Central memory CD8-positive, alpha-beta T cell (primary cell): ENCODE data around the gene KIAA1671.

ENCODE experiments used
- ATAC-seq: fragments of 150-1000 bp; cut with Tn5 transposase; replicated peaks from 2 replicates; pipeline ENCODE4 v1.10.0; 2022; ENCODE audit warnings: mild to moderate bottlenecking, moderate FRiP score, moderate number of reproducible peaks; ENCODE audit not compliant: poor library complexity, severe bottlenecking; ENCODE audit errors: extremely low read depth
- DNase-seq, 2 donors: peaks; one replicate each; pipeline ENCODE4 v3.0.0; 2021; ENCODE audit warnings: low spot score in 2 of 2
- H3K27ac Mint-ChIP-seq: one replicate; pipeline ENCODE4 v1.8.0; 2022; ENCODE audit warnings: low read depth, mild to moderate bottlenecking, moderate library complexity, mixed read lengths
- H3K27me3 Mint-ChIP-seq: one replicate; pipeline ENCODE4 v1.8.0; 2022; ENCODE audit warnings: mixed read lengths
- H3K36me3 Mint-ChIP-seq: one replicate; pipeline ENCODE4 v1.8.0; 2022; ENCODE audit warnings: mild to moderate bottlenecking, moderate library complexity, mixed read lengths; ENCODE audit not compliant: insufficient read depth
- H3K4me1 Mint-ChIP-seq: one replicate; pipeline ENCODE4 v1.8.0; 2022; ENCODE audit warnings: mixed read lengths
- H3K4me3 Mint-ChIP-seq: one replicate; pipeline ENCODE4 v1.8.0; 2022; ENCODE audit warnings: mild to moderate bottlenecking, moderate library complexity, mixed read lengths
- H3K9me3 Mint-ChIP-seq: one replicate; pipeline ENCODE4 v1.8.0; 2022; ENCODE audit warnings: mixed read lengths

Gene KIAA1671

DNA sequence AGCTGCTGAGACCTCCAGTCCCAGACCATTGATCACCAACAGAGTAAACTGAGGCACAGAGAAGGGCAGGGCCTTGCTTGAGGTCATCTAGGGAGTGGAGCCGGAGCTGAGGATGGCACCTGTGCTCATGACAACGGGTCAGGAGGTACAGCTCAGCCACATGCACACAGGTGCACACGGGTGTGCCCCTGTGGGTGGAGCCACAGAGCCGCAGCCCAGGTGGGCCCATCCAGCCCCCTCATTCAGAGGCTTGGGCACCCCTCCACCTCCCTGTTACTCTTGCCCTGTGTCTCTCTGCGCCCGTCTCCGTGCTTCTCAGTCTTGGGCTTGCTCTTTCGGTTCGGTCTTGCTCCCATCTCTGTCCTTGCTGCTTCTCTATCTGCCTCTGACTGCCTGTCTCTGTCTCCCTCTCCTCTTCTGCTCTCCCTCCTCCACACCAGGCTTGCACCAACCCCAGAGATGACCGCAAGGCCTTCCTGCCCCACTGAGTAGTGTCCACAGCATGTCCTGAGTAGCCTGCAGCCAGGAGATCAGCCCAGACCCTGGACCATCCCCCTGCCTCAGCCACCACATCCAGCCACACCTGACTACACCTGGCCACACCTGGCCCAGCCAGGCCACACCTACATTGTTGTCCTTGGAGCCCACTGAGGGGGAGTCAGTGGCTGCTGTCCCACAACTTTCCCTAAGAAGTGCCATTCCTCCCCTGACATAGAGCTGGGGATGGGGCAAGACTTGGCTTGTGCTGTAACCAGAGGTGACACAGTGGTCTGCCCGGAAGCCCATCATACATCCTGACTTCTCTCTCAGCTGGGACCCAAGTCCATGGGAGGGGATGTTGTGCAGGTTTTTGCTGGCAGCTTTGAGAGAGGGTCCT, 207.8 kb downstream of the KIAA1671 start:
- Mint-ChIP-seq H3K4me3 (no peak overlapping the region), H3K9me3 (no peaks in the 10 kb centered on the region), H3K27ac (peak overlapping the region; percentile 64), H3K36me3 (peaks cover 10% of the 10 kb centered on the region), H3K27me3 (no peaks in the 10 kb centered on the region), H3K4me1 (peaks cover 32% of the 10 kb centered on the region)
- ATAC-seq, result no peak
- no peak for DNase-seq

DNA sequence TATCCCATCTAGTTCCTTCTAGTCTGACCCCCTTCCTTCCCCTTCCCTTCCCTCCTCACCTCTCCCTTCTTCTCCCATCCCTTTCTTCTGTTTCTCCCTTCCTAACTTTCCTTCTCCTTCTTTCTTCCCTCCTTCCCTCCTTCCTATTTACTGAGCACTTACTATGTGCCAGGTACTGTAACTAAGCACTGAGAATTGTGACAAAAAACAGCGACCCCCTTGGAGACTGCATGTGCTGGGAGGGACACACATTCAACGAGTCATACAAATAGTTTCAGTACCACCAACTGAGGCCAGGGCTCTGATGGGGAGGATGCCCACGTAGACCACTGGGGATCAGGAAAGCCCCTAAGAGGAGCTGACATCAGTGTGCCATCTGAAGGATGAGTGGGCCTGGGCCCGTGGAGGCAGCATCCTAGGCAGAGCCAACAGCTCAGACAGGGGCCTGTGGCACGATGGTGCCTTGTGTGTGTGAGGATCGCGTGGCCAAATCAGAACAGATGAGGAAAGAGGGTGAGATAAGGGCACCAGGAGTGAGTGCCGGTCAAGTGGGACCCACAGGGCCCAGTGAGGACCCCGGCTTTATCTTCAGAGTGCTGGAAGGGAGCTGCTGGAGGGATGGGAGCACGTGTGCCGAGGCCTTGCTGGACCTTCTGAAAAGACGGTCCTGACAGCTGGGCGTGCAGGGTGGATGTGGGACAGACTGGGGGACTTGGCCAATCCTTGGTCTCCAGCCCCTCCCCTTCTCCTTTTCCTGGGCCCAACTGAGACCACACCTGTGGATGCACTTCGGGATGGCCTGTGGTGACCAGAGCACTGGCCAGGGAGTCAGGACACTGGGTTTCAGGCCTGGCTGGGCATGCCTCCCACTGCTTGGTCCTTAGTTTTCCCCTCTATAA, 208.8 kb downstream of the KIAA1671 start:
- Mint-ChIP-seq H3K27ac (peak overlapping the region; percentile 64), H3K9me3 (no peaks in the 10 kb centered on the region), H3K27me3 (no peaks in the 10 kb centered on the region), H3K4me3 (no peak overlapping the region), H3K4me1 (peaks cover 37% of the 10 kb centered on the region), H3K36me3 (peaks cover 9% of the 10 kb centered on the region)
- DNase-seq (no peak), ATAC-seq (no peak)

DNA sequence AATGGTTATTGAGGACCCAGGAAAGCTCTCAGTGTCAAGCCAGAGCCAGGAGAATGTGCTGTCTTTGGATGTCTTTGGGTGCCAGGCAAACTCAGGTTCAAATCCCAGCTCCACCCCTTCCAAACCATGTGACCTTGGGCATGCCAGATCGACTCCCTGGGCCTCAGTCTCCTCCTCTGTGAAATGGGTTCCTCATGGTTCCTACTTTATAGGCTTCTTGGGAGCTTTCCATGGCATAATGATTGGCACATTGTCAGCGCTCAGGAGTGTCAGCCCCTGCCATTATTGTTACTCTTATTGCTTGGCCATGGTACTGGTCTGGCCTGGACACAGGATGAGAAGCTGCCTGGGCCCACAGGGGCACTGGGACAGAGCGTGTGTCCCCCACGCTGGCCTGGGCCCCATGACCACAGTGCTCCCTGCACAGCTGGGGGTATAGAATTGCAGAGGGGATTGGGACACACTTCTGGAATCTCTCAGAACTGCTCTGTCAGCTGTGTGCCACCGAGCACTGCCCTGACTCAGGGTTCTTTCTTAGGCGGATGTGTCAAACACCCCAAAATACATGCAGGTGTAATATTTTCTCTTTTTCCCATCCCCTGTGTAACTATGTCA, 209.5 kb downstream of the KIAA1671 start:
- ATAC-seq (no peak), DNase-seq (no peak)
- H3K36me3 Mint-ChIP-seq, result peaks cover 9% of the 10 kb centered on the region
- peaks cover 37% of the 10 kb centered on the region for H3K4me1 Mint-ChIP-seq
- H3K4me3 Mint-ChIP-seq, result no peak overlapping the region
- no peaks in the 10 kb centered on the region for H3K27me3 Mint-ChIP-seq
- H3K27ac Mint-ChIP-seq, result peak overlapping the region; percentile 35
- H3K9me3 Mint-ChIP-seq, result no peaks in the 10 kb centered on the region

DNA sequence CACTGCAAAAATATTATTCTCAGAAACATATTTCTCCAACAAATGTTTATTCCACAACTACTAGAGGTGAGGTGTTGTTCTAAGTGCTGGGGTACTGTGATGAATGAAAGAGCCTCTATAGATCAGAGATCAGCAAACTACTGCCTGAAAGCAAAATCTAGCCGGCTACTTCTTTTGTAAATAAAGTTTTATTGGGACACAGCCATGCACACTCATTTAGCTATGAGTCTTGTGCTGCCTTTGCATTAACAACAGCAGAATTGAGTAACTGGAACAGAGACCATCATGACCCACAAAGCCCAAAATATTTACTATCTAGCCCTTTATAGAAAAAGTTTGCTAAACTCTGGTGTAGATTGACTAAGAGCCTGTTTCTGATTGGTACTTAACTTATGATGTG, 210.0 kb downstream of the KIAA1671 start:
- H3K27ac Mint-ChIP-seq, result peak overlapping the region; percentile 35
- H3K27me3 Mint-ChIP-seq, result no peaks in the 10 kb centered on the region
- ATAC-seq (no peak), DNase-seq (no peak)
- no peaks in the 10 kb centered on the region for H3K9me3 Mint-ChIP-seq
- H3K4me3 Mint-ChIP-seq, result no peak overlapping the region
- H3K4me1 Mint-ChIP-seq, result peaks cover 37% of the 10 kb centered on the region
- peaks cover 8% of the 10 kb centered on the region for H3K36me3 Mint-ChIP-seq

DNA sequence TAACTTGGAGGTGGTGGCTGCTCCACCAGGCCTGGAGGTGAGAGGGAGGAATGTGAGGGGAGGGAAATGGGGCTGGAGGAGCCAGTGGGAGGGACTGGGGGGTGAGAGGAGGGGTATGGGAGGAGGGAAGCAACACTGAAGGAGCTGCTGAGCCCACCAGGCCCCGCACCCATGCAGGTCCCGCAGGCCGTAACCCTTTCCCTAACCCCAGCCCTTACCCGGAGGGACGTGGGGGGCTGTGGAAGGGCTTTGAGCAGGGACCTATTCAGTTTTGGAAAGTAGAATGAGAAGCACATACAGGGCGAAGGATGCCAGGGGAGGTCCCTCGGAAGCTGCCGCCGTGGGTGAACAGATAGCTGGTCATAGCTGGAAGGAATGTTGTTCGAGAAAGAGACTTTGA, 213.3 kb downstream of the KIAA1671 start:
- Mint-ChIP-seq H3K27me3 (no peaks in the 10 kb centered on the region), H3K4me3 (no peak overlapping the region), H3K27ac (peak overlapping the region; percentile 32), H3K9me3 (no peaks in the 10 kb centered on the region), H3K4me1 (peaks cover 24% of the 10 kb centered on the region), H3K36me3 (peaks cover 7% of the 10 kb centered on the region)
- DNase-seq, result no peak
- ATAC-seq, result no peak

DNA sequence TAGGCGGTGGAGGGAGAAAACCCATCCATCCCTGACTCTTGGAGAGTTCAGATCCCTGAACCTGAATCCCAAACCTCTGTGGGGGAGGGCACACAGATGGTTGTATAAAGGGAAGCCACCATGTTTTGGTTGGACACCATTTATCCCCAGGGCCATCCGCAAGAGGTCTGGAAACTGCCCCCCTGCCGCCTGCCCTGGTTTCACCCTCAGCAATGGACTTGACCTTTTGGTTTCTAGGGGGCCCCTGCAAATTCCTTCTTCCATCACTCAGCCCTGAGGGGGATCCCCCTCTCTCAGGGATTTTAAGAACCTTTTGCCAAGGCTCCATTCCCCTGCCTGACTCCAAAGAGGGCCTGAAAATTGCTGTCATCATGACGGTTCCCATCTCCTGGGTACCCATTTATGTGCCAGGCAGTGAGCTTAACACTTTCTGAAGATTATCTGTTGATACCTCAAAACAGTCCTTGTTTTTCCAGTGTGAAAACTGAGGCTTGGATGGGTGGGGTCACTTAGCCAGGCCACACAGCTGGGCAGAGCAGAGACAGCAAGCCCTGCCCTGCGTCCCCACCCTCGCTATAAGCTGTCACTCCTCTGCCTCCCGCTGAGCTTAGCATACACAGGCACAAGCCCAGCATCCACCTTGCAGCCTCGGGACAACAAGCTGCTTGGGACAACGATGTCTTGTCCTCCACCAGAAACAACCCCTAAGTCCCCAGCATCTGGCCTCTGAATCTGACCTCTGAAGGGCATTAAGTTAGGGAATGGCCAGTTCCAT, 213.9 kb downstream of the KIAA1671 start:
- DNase-seq (no peak), ATAC-seq (no peak)
- Mint-ChIP-seq H3K36me3 (peaks cover 7% of the 10 kb centered on the region), H3K4me1 (peaks cover 17% of the 10 kb centered on the region), H3K27me3 (no peaks in the 10 kb centered on the region), H3K9me3 (no peaks in the 10 kb centered on the region), H3K4me3 (no peak overlapping the region), H3K27ac (no peak overlapping the region)

DNA sequence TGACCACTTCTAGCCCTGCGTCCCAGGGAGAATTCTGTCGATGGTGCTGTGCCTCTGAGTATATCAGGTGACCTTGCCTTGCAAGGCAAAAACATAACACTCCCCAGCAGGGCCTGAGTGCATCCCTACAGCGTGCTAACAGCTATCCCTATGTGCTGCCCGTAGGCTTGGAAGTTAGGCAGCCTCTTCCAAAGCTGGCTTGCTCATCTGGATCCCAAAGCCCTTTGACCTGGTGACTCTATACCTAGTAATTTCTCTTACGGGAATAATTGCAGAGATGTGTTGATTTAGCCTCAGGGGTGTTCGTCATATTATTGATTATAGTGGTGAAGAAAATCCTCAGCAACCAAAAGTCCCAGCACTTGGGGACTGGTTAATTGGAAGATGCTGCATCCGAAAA, 214.6 kb downstream of the KIAA1671 start:
- H3K27ac Mint-ChIP-seq, result no peak overlapping the region
- H3K4me3 Mint-ChIP-seq, result no peak overlapping the region
- ATAC-seq, result no peak
- H3K27me3 Mint-ChIP-seq, result no peaks in the 10 kb centered on the region
- H3K36me3 Mint-ChIP-seq, result peaks cover 7% of the 10 kb centered on the region
- H3K9me3 Mint-ChIP-seq, result no peaks in the 10 kb centered on the region
- DNase-seq, result no peak
- peaks cover 16% of the 10 kb centered on the region for H3K4me1 Mint-ChIP-seq

DNA sequence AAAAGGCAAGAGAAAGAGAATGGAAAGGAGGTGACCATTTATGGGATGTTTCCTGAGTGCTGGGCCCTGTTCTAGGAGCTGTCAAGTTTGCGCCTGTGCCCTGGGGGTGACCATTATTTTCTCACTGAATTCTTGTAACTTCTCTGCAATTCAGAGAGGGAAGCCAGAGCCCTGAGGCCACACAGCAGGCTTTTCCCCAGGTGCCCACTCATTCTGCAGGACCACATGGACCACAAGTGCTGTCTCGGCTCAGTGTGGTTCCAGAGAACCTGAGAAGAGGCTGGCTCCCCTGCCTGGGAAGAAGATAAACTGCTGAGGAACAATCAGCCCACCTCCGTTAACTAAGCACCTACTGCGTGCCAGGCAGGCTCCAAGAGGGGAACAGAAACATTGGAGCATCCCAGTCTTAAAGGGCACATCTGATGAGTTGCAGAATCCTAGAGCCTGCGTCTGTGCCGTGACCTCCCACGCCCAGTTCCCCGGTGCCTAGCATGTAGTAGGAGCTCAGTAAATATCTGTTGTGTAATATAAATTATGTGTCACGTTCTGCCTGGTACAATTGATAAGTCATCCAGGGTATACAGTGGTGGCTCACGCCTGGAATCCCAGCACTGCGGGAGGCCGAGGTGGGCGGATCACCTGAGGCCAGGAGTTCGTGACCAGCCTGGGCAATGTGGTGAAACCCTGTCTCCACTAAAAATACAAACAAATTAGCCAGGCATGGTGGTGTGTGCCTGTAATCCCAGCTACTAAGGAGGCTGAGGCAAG, 215.5 kb downstream of the KIAA1671 start:
- ATAC-seq (no peak), DNase-seq (no peak)
- H3K9me3 Mint-ChIP-seq, result no peaks in the 10 kb centered on the region
- peaks cover 7% of the 10 kb centered on the region for H3K36me3 Mint-ChIP-seq
- no peak overlapping the region for H3K27ac Mint-ChIP-seq
- H3K4me1 Mint-ChIP-seq, result peaks cover 16% of the 10 kb centered on the region
- H3K4me3 Mint-ChIP-seq, result no peak overlapping the region
- no peaks in the 10 kb centered on the region for H3K27me3 Mint-ChIP-seq

DNA sequence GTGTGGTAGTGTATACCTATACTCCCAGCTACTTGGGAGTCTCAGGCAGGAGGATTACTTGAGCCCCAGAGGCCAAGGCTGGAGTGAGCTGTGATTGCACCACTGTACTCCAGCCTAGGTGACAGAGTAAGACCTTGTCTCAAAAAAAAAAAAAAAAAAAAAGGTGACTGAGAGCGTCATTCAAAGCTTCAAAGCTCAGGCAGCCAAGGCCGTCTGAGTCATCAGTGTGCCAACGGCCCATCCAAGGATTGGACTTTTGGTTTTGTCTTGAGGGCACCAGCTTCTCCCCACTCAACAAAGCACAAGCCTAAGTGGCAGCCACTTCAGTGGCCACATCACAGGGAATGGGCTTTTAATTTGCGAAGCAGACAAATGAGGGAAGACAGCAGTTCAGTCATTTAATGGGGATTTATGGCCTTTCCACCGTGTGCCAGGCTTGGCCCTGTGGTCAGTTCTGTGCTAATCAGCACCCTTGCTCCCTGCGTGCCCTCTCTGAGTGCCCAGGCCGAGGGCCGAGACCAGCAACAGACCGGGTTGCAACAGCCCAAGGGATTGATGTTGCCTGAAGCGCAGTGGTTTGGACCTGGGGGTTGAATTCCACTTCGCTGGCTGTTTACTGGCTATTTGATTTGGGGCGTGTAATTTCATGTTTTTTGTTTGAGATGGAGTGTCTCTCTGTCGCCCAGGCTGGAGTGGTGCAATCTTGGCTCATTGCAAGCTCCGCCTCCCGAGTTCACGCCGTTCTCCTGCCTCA, 216.9 kb downstream of the KIAA1671 start:
- DNase-seq (no peak), ATAC-seq (no peak)
- Mint-ChIP-seq H3K36me3 (peaks cover 7% of the 10 kb centered on the region), H3K9me3 (no peaks in the 10 kb centered on the region), H3K27ac (no peak overlapping the region), H3K27me3 (no peaks in the 10 kb centered on the region), H3K4me1 (peaks cover 16% of the 10 kb centered on the region), H3K4me3 (no peak overlapping the region)

DNA sequence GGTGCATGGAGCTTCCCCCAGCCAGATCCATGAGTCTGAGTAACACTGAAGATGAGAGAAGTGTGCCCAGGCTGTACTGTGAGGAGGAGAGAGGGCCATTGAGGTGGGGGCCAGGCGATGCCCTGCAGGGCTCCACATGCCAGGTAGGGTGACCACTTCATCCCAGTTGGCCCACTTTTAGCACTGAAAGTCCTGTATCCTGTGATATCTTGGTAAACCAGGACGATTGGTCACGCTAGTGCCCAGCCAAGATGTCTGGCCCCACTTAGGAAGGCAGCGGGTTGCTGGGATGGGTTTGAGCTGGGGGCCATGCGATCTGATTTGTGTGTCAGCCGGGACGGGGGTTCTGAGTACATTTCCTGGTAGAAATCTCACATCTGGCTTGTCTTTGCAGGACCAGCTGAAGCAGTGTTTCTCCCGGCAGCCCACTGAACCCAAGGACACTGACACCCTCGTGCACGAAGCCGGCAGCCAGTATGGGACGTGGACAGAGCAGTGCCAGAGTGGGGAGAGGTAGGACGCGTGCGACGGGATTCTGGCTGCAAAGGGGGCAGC, 218.0 kb downstream of the KIAA1671 start:
- Mint-ChIP-seq H3K36me3 (peaks cover 4% of the 10 kb centered on the region), H3K4me3 (no peak overlapping the region), H3K4me1 (peaks cover 5% of the 10 kb centered on the region), H3K9me3 (no peaks in the 10 kb centered on the region), H3K27ac (no peak overlapping the region), H3K27me3 (no peaks in the 10 kb centered on the region)
- DNase-seq (no peak), ATAC-seq (no peak)

DNA sequence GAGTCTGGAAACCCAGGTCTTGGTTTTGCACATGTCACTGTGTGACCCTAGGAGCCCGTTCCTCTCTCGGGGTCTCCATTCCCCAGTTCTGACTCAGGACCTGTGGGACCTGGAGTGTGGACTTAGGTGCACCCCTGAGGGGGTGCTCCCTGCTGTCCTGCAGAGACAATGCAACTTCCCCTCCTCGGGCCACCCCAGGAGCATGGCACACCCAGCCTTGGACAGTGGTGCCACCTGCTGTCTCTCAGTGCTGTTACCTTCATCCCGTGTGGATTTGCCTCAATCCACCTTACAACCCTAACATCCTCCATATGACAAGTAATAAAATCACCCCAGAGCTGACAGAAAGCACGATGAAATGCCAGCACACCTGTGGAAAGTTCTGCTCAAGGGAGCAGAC, 219.6 kb downstream of the KIAA1671 start:
- Mint-ChIP-seq H3K9me3 (no peaks in the 10 kb centered on the region), H3K4me3 (no peak overlapping the region), H3K4me1 (no peaks in the 10 kb centered on the region), H3K27me3 (no peaks in the 10 kb centered on the region), H3K36me3 (peaks cover 8% of the 10 kb centered on the region), H3K27ac (no peak overlapping the region)
- ATAC-seq, result no peak
- DNase-seq, result no peak
